ENCODE results near the gene ZMYM2. TPM values are rescaled to one million over a fixed set of nuclear protein-coding genes. Genes with fewer than 3 reads are reported as not detected.

Gene ZMYM2
- total and polyA plus RNA-seq, 2 donors (not counting 3 experiments of a cell fraction or from before 2014, with no cell fraction given): 14.7 to 75.3 TPM

DNA sequence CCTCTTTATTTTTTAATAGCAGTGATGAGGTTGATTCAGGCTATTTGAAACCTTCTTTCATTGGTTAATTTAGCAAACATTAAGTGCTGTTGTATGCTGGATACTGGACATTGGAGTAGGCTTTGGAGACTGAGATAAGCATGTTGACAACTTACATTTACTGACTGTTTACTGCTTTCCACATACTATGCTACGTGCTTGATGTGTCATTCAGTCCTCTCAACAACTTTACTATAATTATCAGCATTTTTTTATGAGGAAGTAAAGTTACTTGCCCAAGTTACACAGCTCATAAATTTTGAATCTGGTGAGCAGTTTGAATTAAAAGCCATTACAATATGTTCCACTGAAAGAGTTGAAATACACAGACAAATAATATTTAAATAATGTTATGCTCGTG lies 118.6 kb downstream of the ZMYM2 start:
- Histone ChIP-seq H3K27me3 (ENCODE audit: control insufficient read depth in 2 of 2, insufficient read depth in 2 of 2, low read length in 2 of 2) (no peaks in the 10 kb centered on the region), H3K9me3 (replicated peaks; ENCODE audit: control insufficient read depth, insufficient read depth, low read length) (no peaks in the 10 kb centered on the region), H3K4me2 (ENCODE audit: insufficient read depth, low read length) (no peak overlapping the region), H3K36me3 (ENCODE audit: control insufficient read depth in 2 of 2, extremely low read depth in 1 of 2, insufficient read depth in 2 of 2, low read length in 2 of 2) (peaks cover 2 to 3% of the 10 kb centered on the region in 2 experiments), H3K9me1 (replicated peaks; ENCODE audit: control insufficient read depth, extremely low read depth, insufficient read depth, low read length) (no peaks in the 10 kb centered on the region), H3K4me1 (ENCODE audit: control insufficient read depth, extremely low read depth, insufficient read depth, low read length) (no peaks in the 10 kb centered on the region), H3K9ac (replicated peaks; ENCODE audit: extremely low read depth, insufficient read depth, low read length) (no peak overlapping the region), H3K4me3 (replicated peaks in 1 of 3; ENCODE audit: insufficient read depth in 1 of 3, low read depth in 1 of 3, low read length in 3 of 3) (no peak overlapping the region), H2AFZ (ENCODE audit: low read depth, low read length) (no peak overlapping the region), H4K20me1 (replicated peaks; ENCODE audit: control insufficient read depth, extremely low read depth, insufficient read depth, low read length) (no peaks in the 10 kb centered on the region), H3K27ac (ENCODE audit: insufficient read depth, low read depth, low read length) (no peak overlapping the region), H3K79me2 (ENCODE audit: control insufficient read depth, insufficient read depth, low read length) (no peaks in the 10 kb centered on the region)
- intact Hi-C loops (cut with micrococcal nuclease): no loop called here
- BruUV-seq (replicated peaks): no TSS peak
- ChIA-PET POLR2A (no interaction called here), CTCF (interaction anchor here (1.2 kb wide), 1 partner anchor 10 kb away, joined by 3 read pairs; no protein-coding TSS in a partner anchor)
- no peak for FAIRE-seq
- TF ChIP-seq EZH2 (IDR thresholded peaks at IDR 0.05; ENCODE audit: borderline replicate concordance, low read depth, low read length, severe bottlenecking): no peak
- TF ChIP-seq JUN (IDR thresholded peaks at IDR 0.05; ENCODE audit: borderline replicate concordance, insufficient read depth, insufficient read length, low read depth): no peak
- no peak for DNase-seq (ENCODE audit: low read depth, low spot score)
- dilution Hi-C loops (cut with MboI; ENCODE audit: extremely low pct_ligation_motif_present, low sequenced_read_pairs): no loop called here

DNA sequence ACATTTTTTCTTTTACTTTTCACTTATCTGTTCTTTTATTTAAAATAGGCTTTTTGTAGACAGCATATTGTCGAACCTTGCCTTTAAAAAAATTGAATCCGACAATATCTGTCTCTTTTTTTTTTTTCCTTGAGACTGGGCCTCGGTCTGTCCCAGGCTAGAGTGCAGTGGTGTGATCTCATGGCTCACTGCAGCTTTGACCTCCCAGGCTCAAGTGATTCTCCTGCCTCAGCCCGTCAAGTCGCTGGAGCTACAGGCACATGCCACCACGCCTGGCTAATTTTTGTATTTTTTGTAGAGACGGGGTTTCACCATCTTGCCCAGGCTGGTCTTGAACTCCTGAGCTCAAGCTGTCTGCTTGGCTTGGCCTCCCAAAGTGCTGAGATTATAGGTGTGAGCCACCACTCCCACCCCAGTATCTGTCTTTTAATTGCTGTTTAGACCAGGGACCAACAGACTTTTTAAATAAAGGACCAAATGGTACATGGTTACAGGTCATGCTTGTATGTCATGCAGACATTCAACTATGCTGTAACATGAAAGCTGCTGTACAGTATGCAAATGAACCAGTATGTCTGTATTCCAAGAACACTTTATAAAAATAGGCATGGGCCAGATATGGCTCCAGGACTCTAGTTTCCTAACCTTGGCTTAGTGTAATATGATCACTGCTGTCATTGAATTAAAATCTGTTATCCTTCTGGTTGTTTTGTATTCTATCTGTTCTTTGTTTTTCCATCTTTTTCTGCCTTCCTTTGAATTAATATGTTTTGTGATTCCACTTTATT lies 122.0 kb downstream of the ZMYM2 start:
- ChIA-PET POLR2A (no interaction called here), CTCF (no interaction called here)
- H3K36me3 ChIP-seq (ENCODE audit: control insufficient read depth in 2 of 2, extremely low read depth in 1 of 2, insufficient read depth in 2 of 2, low read length in 2 of 2): peaks cover 5 to 16% of the 10 kb centered on the region in 2 experiments
- H3K4me3 ChIP-seq (replicated peaks in 1 of 3; ENCODE audit: insufficient read depth in 1 of 3, low read depth in 1 of 3, low read length in 3 of 3): no peak overlapping the region
- no peak overlapping the region for H3K9ac ChIP-seq (replicated peaks; ENCODE audit: extremely low read depth, insufficient read depth, low read length)
- DNase-seq (ENCODE audit: low read depth, low spot score) (no peak), FAIRE-seq (peak; percentile 38)
- H2AFZ ChIP-seq (ENCODE audit: low read depth, low read length): no peak overlapping the region
- TF ChIP-seq FOS (IDR thresholded peaks at IDR 0.05; ENCODE audit: borderline replicate concordance, insufficient read depth, low read length) (no peak), POLR2A (IDR thresholded peaks at IDR 0.05; ENCODE audit: low read depth, low read length) (no peak), POLR2AphosphoS5 (IDR thresholded peaks at IDR 0.05; ENCODE audit: insufficient read depth, low read depth, low read length) (no peak), GATA2 (IDR thresholded peaks at IDR 0.05; ENCODE audit: insufficient read depth, insufficient read length, low read depth, low read length) (no peak), JUN (IDR thresholded peaks at IDR 0.05; ENCODE audit: borderline replicate concordance, insufficient read depth, insufficient read length, low read depth) (no peak), EZH2 (IDR thresholded peaks at IDR 0.05; ENCODE audit: borderline replicate concordance, low read depth, low read length, severe bottlenecking) (no peak), MYC (IDR thresholded peaks at IDR 0.05; ENCODE audit: low read depth, low read length) (no peak)
- TF ChIP-seq, protein P1, sequence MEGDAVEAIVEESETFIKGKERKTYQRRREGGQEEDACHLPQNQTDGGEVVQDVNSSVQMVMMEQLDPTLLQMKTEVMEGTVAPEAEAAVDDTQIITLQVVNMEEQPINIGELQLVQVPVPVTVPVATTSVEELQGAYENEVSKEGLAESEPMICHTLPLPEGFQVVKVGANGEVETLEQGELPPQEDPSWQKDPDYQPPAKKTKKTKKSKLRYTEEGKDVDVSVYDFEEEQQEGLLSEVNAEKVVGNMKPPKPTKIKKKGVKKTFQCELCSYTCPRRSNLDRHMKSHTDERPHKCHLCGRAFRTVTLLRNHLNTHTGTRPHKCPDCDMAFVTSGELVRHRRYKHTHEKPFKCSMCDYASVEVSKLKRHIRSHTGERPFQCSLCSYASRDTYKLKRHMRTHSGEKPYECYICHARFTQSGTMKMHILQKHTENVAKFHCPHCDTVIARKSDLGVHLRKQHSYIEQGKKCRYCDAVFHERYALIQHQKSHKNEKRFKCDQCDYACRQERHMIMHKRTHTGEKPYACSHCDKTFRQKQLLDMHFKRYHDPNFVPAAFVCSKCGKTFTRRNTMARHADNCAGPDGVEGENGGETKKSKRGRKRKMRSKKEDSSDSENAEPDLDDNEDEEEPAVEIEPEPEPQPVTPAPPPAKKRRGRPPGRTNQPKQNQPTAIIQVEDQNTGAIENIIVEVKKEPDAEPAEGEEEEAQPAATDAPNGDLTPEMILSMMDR (IDR thresholded peaks at IDR 0.05; ENCODE audit: extremely low read depth in 1 of 2, insufficient read depth in 1 of 2, low read depth in 1 of 2, low read length in 2 of 2): no peak
- TF ChIP-seq, protein P2, sequence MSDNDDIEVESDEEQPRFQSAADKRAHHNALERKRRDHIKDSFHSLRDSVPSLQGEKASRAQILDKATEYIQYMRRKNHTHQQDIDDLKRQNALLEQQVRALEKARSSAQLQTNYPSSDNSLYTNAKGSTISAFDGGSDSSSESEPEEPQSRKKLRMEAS (IDR thresholded peaks at IDR 0.05; ENCODE audit: insufficient read depth, insufficient read length): no peak
- no peaks in the 10 kb centered on the region for H3K9me3 ChIP-seq (replicated peaks; ENCODE audit: control insufficient read depth, insufficient read depth, low read length)
- H3K79me2 ChIP-seq (ENCODE audit: control insufficient read depth, insufficient read depth, low read length): no peaks in the 10 kb centered on the region
- dilution Hi-C loops (cut with MboI; ENCODE audit: extremely low pct_ligation_motif_present, low sequenced_read_pairs): no loop called here
- H3K27me3 ChIP-seq (ENCODE audit: control insufficient read depth in 2 of 2, insufficient read depth in 2 of 2, low read length in 2 of 2): no peaks in the 10 kb centered on the region
- no peak overlapping the region for H3K4me2 ChIP-seq (ENCODE audit: insufficient read depth, low read length)
- intact Hi-C loops (cut with micrococcal nuclease): no loop called here
- H4K20me1 ChIP-seq (replicated peaks; ENCODE audit: control insufficient read depth, extremely low read depth, insufficient read depth, low read length): no peaks in the 10 kb centered on the region
- H3K27ac ChIP-seq (ENCODE audit: insufficient read depth, low read depth, low read length): no peak overlapping the region
- H3K9me1 ChIP-seq (replicated peaks; ENCODE audit: control insufficient read depth, extremely low read depth, insufficient read depth, low read length): no peaks in the 10 kb centered on the region
- BruUV-seq (replicated peaks): no TSS peak
- H3K4me1 ChIP-seq (ENCODE audit: control insufficient read depth, extremely low read depth, insufficient read depth, low read length): no peaks in the 10 kb centered on the region
